ENCODE measurements around the gene TUBGCP6.

TUBGCP6 gene

DNA sequence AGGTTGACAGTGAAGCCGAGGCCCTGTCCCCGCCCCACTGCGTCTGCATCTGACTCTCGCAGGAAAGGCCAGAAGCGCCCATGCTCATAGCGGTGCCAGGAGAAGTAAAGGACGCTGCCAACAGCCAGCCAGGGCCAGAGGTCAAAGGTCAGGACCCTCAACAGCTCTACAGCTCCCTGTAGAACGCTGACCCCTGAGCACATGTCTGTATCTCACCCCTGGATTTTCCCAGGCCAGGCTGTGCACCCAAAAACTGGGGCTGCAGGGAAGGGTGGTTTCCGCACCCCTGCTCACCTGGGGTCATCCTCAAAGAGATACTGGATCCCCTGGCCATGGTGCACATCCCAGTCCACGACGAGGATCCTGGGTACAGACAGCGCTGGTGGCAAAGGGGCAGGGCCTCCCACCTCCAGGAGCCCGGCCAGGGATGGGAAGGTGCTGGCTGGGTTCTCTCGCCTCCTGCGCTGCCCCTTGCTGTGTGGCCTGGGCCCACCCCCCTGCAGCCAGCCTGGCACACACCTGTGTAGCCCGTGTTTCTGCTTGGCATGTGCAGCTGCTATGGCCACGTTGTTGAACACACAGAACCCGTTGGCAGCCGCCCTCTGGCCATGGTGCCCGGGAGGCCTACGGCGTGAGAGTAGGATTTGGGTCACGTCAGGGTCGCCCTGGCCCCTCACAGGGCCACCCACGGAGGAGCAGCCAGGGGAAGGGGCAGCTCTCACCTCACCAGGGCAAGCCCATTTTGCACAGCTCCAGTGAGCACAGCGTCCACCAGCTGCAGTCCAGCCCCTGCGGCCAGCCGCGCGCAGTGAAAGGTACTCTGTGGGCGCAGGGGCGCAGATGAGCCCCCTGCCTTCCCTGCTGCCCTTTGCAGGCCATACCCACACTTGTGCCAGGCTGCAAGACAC lies 4.8 kb upstream of the TUBGCP6 start:
- no peak for DNase-seq

DNA sequence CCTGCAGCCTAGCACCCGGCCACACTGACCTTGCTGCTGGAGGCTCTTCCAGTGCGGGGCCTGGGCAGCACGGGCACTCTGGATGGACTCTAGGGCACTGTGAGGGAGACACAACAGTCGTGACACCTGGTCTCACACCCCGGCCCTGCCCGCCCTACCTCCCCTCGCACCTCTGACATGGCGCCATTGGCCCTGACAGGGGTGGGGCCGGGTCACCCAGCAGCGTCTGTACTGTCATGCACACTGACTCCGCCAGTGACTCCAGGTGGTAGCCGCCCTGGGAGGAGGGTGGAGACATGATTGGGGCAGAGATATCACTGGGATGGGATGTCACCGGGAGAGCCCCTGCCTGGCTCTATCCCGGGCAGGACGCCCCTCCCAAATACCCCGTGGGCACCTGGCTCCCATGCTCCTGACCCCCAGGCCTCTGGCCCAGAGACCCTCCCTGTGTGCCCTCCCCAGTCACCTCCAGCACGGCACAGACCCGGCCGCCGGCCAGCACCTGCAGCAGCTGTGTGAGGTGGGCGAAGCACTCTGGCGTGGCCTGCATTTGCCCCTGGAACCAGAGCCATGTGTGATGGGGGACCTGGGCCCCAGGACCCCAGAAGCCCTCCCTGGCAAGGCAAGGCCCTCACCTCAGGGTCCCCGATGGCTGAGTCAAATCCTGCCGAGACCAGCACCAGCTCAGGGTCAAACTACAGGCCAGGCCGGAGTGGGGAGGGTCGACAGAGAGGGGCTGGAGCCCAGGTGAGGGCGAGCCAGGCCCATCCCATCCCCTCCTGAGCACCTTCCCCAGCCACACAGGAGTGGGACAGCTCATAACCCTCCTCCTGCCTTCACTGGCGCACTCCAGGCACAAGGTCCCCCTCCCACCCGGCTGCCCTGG lies 3.6 kb upstream of the TUBGCP6 start:
- DNase-seq, result no peak

DNA sequence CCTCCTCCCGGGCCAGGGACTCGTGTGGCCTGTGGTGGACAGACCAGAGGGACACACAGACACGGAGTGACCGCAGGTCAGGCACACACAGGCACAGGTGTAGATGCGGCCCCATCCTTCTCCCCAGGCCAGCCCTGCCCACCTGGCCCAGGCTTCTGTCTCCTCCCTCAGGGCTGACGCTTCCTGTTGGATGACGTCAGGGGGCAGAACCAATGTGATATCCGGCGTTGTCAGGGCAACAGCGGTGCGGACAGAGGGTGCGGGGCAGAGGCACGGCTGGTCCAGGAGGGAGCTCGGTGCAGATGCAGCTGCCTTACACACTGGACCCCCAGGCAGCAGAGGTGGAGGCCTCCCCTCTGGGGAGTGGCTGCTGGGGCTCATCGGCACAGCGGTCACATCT lies 2.9 kb upstream of the TUBGCP6 start:
- DNase-seq, result peak; percentile 83

DNA sequence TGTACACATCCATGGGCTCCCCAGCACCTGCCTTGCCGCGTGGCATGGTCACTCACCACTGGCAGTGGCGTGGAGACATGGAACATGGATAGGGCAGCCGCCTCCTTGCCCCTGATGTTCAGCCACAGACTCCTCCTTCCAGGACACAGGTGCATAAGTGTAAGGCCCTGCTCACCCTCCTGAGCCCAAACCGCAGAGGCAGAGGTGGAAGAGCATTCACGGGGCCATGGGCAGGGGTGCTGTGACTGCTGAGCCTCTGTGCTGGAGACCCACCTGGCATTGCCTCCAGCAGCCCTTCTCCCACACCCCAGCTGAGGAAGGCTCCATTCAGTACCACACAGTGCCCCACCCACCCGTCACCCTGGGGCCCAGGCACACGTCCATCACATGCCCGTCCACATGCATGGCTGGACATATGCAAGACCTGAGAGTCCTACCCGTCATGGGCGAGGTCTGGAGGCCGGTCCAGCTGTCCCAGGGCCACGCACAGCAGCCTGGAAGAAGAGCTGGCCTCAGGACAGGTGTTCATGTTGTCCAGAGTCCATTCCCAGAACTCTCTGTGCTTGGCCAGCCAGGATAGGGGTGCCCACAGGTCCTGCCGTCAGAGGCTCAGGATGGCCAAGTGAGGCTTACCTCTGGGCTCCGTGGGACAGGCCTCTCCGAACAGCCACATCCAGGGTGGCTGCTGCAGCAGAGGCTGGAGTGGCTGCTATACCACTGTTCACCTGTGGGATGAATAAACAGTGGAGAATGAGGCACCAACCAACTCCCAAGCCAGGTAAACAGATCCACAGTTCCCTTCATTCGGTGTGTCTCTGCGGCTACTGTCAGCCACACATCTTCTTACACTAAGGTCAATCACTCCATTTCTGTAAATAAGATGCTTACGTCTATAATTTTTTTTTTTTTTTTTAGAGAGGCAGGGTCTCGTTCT lies 1.7 kb upstream of the TUBGCP6 start:
- DNase-seq, result no peak

DNA sequence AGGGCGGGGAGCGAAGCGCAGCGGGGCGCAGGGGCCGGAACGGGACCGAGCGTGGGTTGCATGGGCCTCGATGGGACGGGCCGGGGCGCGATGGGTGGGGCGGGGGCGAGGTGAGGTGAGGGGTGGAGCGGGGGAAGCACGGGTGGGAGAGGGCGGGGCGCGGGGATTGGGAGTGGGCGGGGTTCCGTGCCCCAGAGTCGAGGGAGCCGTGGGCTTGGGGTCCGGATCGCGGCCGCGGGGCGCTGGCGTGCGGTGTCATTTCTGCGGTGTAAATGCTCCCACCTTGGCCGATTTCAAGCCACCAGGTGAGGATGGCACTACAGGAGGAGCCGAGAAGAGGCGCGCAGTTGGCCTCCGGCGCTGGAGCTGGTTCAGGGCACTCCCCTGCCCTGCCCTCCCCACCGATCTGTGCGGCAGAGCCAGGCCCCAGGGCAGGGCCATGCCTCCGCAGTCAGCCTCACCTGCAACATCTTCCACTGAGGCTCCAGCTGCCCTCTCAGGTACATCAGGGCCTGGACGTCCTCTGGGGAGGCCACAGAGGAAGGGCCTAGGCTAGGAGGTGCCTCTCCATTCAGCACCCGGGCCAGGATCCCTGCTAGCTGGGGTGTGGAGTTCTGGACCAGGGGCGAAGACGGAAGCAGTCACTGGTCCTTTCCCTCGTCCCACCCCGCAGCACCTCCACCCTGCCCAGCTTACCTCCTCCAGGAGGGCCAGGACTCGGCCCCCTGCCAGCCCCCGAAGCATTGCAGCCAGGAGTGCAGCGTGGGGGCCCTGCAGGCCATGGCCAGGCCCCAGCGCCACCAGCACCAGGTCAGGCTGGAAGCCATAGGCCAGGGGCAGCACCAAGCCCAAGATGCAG lies 620 bp upstream of the TUBGCP6 start:
- DNase-seq, result no peak

DNA sequence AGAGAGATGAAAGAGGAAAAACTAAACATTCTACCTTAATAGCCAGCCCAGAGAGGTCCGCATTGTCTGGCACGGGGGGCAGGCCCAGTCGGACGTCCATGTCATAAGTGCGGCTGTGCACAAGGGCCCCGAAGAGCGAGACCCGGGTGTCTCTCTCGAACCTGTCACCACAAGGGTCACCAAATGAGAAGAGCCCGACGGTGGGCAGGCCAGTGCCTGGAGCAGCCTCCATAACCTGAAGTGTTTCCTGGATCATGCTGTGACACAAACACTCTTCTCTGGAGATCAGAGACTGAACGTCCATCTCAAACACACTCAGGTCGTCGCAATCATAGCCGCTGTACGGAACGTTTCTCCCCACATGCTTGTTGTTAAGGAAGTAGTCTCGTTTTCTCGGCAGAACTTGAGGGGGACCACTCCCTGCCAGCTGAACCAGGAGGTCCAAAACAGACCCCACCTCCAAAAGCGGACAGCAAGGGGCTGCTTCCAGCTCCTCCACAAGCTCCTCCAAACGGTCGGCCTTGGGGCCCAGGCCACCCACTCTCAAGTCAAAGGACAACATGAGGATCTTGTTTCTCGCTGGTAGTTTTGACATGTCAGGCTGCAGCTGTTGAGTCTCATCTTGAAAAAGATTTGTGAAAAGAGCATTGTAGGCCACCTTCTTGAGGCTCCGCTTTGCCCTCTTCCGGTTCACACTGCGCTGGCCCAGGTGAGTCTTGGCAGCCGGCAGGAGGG lies 971 bp downstream of the TUBGCP6 start:
- no peak for DNase-seq

DNA sequence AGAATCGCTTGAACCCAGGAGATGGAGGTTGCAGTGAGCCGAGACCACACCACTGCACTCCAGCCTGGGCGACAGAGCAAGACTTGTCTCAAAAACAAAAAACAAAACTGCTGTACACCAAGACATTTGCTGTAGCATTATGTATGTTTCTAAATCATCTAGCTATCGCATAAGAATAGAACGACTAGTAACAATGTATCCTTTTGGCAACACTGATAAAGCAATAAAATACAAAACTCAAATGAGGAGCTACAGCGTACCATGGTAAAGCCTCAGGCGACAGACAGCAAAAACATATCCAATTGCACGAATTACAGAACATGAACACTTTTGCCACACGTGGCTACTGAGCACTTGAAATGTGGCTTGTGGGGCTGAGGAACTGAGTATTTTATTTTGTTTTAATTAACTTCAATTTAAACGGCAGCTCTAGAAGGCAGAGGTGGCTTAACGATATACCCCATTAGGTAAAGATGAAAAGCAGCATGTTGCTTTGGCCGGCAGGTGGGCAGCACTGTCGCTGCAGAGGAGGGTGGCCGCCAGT lies 2.3 kb downstream of the TUBGCP6 start:
- no peak for DNase-seq

DNA sequence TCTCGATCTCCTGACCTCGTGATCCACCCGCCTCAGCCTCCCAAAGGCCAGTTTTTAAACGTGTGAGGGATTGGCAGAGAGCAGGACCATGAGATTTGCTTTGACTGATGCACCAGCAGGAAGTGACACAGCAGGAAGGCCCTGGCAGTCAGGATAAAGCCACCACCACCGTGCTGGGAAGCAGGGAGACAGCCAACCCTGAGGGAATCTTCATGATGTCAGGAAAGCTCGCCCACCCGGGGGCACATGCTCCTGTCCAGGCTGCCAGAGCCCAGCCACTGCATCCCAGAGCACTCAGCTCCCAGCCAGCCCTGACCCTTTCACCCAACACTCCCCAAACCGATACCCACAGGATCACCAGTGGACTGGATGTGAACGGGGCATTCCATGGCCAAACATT lies 6.1 kb downstream of the TUBGCP6 start:
- no peak for DNase-seq

DNA sequence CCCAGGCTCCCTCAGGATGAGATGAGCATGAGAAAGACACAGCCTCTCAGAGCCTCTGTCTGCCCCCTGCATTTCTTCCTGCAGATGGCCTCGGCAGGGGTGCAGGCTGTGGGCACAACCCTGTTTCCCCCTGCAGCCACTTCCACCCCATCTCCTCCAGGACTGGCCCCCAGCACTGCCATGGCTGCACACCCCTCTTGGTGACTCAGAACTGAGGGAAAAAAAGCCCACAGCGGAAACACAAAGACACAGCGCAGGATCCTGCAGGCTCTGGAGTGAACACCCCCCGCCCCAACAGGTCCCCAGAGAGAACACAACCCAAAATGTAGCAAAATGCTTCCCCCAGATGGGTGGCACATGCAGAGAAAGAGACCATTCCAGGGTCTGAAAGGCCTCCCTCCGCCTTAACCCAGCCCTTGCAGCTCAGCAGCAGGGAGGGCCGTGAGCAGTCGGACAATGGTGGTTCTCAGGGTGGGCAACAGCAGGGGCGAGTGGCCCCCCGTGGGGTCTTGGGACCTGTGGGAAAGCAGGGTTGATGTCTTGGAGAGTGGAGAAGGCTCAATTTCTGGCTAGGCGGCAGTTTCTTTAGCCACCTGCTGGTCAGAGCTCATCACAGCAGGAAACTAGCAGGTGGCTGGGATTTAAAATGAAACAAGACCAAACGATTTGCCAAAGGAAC lies 8.0 kb downstream of the TUBGCP6 start:
- DNase-seq, result no peak

DNA sequence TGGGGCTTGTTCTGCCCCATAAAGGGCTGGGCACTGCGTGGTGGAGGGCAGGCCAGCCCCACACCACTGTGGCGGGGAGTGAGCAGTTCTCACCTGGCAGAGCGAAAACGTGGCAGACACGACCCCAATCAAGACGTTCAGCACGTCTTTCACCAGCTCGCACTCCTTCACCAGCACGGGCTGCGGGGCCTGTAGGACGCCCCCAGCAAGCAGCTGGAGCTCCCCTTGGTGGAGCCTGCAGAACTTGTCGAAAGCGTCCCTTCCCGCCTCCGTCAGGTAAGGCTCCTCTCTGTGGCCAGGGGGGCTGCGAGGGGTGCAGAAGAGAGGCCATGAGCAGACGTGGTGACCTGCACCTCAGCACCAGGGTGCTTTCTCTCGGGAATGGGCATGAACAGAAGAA lies 11.6 kb downstream of the TUBGCP6 start:
- no peak for DNase-seq

DNA sequence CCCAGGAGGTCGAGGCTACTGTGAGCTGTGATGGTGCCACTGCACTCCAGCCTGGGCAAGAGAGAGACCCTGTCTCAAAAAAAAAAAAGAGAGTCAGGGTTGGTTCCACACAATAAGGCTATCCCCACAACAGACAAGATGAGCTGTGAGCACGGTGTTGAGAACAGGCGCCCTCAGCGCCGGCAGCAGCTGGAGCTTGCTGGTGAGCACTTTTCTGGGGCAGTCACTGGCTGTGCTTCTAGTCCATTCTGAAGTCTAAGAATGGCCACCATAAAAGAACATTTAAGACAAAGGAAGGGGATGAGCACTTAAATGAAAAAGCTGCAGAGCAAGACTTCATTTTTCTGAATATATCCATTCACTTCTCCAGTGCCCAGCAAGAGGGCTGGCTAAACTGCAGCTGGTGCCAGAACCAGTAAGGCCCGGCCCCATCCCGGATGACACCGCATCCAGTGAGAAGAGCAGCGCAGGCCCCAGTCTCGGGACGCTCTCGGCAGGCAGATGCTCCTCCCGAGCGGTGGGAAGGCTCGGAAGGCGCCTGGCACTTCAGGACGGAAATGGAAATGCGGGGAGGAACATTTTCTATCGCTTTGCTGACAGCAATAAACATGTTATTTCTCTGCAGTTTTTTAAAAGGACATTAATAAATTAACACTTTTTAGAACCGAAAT lies 12.2 kb downstream of the TUBGCP6 start:
- DNase-seq, result no peak

DNA sequence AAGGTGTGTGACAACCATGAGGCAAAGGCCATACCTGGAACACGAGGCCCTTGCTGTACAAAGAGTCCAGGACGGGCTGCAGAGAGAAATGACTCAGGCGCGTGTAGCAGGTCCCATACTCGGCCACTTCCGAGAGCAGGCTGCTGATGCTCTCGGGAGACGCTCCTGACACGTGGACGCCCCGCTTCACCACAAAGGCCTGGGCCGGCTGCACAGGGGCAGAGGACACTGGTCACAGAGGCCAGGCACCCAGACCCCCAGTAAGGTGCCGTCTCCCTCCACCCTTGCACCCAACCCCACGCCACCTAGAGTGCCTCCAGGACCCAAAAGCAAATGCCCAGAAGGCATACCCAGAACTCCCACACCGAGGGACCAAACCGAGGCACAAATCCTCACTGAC lies 15.5 kb downstream of the TUBGCP6 start:
- DNase-seq, result no peak

DNA sequence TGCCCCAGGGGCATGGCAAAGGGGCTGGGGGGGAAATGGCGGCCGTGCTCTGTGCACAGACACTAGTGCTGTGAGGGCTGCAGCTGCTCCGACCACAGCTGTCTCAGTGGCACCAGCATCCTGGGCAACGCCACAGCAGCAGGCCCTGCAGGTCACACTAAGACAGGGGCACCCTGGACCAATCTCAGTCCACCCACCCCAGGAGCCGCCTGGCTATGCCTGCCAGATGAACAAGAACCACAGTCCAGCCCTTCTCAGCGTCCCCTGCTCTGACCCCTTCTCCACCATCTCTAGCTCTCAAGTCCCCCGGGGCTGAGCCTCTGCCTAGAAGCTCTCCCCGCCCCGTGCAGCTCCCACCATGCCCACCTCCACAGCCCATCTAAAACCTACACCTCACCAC lies 16.5 kb downstream of the TUBGCP6 start:
- no peak for DNase-seq

DNA sequence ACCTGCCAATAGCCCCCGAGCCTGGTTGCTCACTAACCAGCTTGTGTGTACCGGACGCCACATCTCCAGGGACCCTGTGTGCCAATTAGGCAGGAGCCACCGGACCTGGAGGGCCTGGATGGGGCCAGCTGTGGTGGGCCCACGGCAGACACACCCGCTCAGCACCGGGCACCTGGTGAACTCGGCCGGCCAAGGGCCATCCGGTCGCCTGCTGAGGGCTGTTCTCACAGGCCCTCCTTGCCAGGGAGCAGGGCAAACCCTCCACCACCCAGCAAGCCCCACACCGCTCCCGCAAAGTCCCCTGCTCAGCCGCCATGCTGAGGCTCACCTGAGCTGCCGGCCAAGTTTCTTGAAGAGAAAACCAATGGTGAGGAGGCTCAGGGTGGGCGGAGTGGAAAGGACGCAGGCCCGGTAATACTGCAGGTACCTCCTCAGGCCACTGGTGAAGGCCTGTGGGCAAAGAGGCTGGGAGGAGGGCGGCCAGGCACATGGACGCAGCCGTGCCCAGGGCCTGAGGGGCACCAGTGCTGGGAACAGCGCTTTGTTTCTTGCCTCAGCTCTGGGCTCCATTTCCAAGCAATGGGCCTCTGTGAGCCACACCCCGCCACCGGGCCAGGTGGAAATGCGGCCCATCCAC lies 17.1 kb downstream of the TUBGCP6 start:
- no peak for DNase-seq

DNA sequence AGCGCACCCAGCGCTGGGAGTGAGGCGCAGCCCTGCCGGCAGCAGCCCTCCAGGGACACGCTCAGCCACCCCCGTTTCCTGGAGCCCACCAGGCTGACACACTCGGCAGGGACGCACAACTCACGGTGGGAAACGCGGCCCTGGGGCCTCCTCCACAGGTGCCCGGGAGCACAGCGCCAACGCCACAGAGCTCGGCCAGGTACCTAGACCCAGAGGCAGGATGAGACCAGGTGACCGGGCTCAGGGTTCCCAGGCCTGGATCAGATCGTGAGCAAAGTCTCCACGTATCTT lies 18.0 kb downstream of the TUBGCP6 start:
- no peak for DNase-seq

DNA sequence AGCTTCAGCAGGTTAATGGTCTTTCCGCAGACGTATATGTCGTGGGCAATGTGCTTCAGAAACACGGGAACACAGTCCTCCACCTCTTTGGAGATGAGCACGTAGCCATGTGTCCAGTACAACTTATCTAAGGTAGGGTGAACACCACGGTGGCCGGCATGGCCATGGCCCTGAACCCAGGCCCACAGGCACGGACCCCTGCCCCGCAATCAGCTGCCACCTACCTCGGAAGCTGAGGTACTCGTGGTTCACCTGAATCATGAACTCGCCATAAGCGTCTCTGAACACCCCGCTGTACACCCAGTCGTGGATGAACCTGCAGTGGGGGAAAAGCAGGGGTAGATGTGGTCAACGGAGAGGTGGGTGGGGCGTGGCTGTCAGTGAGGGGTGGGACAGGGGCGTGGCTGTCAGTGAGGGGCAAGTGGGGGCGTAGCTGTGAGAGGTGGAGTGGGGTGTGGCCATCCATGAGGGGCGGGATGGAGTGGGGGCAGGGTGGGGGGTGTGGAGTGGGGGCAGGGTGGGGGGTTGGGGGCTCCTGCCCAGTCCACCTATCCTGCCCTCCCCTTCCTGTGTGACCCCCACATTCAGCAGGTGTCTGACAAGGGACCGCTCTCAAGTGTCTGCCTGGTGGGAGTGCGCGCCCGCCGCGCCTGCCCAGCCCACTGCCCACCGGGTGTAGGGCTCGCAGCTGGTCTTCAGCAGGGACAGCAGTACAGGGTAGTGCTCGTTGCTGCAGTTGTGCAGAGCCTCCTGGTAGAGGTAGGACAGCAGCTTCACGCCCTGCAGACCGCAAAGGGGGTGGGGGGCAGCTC lies 18.6 kb downstream of the TUBGCP6 start:
- no peak for DNase-seq

DNA sequence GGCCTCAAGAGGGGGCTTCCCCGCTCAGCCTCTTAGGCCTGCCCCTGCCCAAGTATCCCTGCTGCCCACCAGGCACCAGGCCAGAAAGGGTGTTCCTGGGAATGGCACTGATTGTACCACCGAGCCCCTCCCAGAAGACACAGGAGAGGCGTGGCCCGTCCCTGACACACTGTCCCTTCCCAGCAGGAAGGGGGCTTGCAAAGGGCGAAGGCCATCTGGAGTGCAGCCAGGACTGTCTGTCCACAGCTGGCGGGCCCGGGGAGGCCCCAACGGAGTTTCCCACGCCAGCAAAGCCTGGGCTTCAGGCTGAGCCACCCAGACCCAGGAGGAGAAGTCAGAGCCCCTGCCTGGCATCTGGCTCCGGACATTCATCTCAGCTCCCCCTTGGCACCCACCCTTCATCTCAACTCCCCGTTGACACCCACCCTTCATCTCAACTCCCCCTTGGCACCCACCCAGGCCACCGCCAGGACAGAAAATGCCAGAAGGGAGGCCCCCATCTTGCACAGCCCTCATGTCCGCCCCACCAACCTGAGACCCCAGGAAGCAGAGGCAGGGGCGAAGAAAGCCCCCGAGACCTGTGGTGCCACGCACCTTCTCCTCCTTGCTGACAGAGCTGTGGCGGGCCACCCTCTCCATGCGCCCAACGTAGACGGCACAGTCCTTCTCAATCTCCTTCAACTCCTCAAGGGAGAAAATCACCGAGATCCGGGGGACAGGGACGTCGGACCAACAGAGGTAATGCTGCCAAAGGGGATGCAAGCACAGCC lies 19.4 kb downstream of the TUBGCP6 start:
- no peak for DNase-seq

DNA sequence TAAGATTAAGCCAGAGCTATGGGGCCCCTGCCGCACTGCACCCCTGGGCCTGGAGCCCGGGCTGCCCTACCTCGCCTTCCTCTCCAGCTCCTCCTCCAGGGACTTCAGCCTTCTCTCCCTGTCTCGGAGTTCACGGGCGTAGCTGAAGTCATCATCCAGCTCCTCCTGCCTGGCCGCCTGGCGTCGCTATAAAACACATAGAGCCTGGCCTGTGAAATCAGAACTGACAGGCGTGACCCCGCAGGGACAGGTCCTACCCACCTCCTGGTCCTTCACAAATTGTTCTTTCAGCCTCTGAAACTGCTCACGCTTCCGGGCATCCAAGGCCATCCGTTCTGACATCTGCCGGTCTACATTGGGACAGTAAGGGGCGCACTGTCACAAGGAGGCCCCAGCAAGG lies 20.8 kb downstream of the TUBGCP6 start:
- no peak for DNase-seq

Data from CD4-positive, alpha-beta T cell treated with Interleukin-21 for 1 hour (primary cell).